HEK293 (cell line): Measurements from ENCODE around the gene C3orf80.
A peak's percentile ranks its signal among the peaks of the same experiment; 100 is the strongest.

Experiments
- CTCF ChIA-PET: fragments of 350-600 bp; formaldehyde crosslinking; extraction: SDS; loops from one replicate; lab custom pipeline; 2021; ENCODE audit warnings: antibody characterized with exemption; lab: Yijun Ruan, JAX
- POLR2A ChIA-PET: fragments of 300-600 bp; formaldehyde crosslinking; extraction: SDS; loops from one replicate; lab custom pipeline; 2020; ENCODE audit warnings: antibody characterized with exemption, inconsistent platforms; lab: Yijun Ruan, JAX
- H3K27ac ChIP-seq: fragments of 200-500 bp; sonication (Bioruptor generic); 2 replicates; pipeline ENCODE4 v1.5.1; 2014; ENCODE audit warnings: low read depth, low read length, control low read depth, inconsistent platforms; ENCODE audit errors: extremely low read depth
- H3K36me3 ChIP-seq, 2 experiments: fragments of 200-500 bp in 1 of 2; sonication (Bioruptor generic) in 1 of 2; 1 replicate in 1 of 2; 2 replicates in 1 of 2; pipeline ENCODE4 v1.5.1; 2014 to 2017; ENCODE audit warnings: inconsistent platforms in 2 of 2, low read length in 2 of 2; ENCODE audit not compliant: control insufficient read depth in 2 of 2, insufficient read depth in 1 of 2
- H3K4me1 ChIP-seq: fragments of 200-500 bp; sonication (Bioruptor generic); 2 replicates; pipeline ENCODE4 v1.5.1; 2014; ENCODE audit warnings: mild to moderate bottlenecking, low read length, inconsistent platforms; ENCODE audit not compliant: control insufficient read depth, insufficient read depth
- H3K4me3 ChIP-seq: 2 replicates; pipeline ENCODE4 v1.5.1; 2011; ENCODE audit warnings: low read depth, mild to moderate bottlenecking, control low read depth, low read length, moderate library complexity
- H3K9me3 ChIP-seq: fragments of 200-500 bp; sonication (Bioruptor generic); 2 replicates; pipeline ENCODE4 v1.5.1; 2014; ENCODE audit warnings: low read depth, low read length, inconsistent platforms; ENCODE audit not compliant: control insufficient read depth, insufficient read depth
- KLF1 ChIP-seq: fragments of 450-650 bp; formaldehyde crosslinking; IDR thresholded peaks from 2 replicates; pipeline ENCODE4 v1.5.1; 2016; ENCODE audit warnings: missing biosample characterization, missing genetic modification characterization
- OSR2 ChIP-seq: fragments of 450-650 bp; formaldehyde crosslinking; IDR thresholded peaks from 2 replicates; pipeline ENCODE4 v1.5.1; 2016; ENCODE audit warnings: missing biosample characterization, missing genetic modification characterization
- PRDM2 ChIP-seq: fragments of 450-650 bp; formaldehyde crosslinking; IDR thresholded peaks from 2 replicates; pipeline ENCODE4 v1.5.1; 2016; ENCODE audit warnings: missing biosample characterization, missing genetic modification characterization, borderline replicate concordance
- SP7 ChIP-seq: fragments of 450-650 bp; formaldehyde crosslinking; IDR thresholded peaks from 2 replicates; pipeline ENCODE4 v1.5.1; 2016; ENCODE audit warnings: missing biosample characterization, missing genetic modification characterization
- TRIM28 ChIP-seq: IDR thresholded peaks from 2 replicates; pipeline ENCODE4 v1.6.1; 2011; ENCODE audit warnings: low read length, control low read depth, borderline replicate concordance
- ZFP69B ChIP-seq: fragments of 450-650 bp; formaldehyde crosslinking; IDR thresholded peaks from 2 replicates; pipeline ENCODE4 v1.5.1; 2016; ENCODE audit warnings: missing biosample characterization, missing genetic modification characterization
- ZNF114 ChIP-seq: fragments of 450-650 bp; formaldehyde crosslinking; IDR thresholded peaks from 2 replicates; pipeline ENCODE4 v1.5.0; 2017; ENCODE audit warnings: missing biosample characterization, missing genetic modification characterization
- ZNF148 ChIP-seq: fragments of 450-650 bp; formaldehyde crosslinking; IDR thresholded peaks from 2 replicates; pipeline ENCODE4 v1.5.0; 2017; ENCODE audit warnings: missing biosample characterization, missing genetic modification characterization, borderline replicate concordance
- ZNF221 ChIP-seq: fragments of 450-650 bp; formaldehyde crosslinking; IDR thresholded peaks from 2 replicates; pipeline ENCODE4 v1.5.1; 2017; ENCODE audit warnings: missing biosample characterization, missing genetic modification characterization, borderline replicate concordance
- ZNF280C ChIP-seq: fragments of 450-650 bp; formaldehyde crosslinking; IDR thresholded peaks from 2 replicates; pipeline ENCODE4 v1.5.1; 2016; ENCODE audit warnings: missing biosample characterization, missing genetic modification characterization
- ZNF394 ChIP-seq: fragments of 450-650 bp; formaldehyde crosslinking; IDR thresholded peaks from 2 replicates; pipeline ENCODE4 v1.5.1; 2016; ENCODE audit warnings: missing biosample characterization, missing genetic modification characterization, mild to moderate bottlenecking, moderate library complexity, borderline replicate concordance
- ZNF449 ChIP-seq: fragments of 450-650 bp; formaldehyde crosslinking; IDR thresholded peaks from 2 replicates; pipeline ENCODE4 v1.5.1; 2017; ENCODE audit warnings: missing biosample characterization, mild to moderate bottlenecking, missing genetic modification characterization, moderate library complexity
- ZNF548 ChIP-seq: fragments of 450-650 bp; formaldehyde crosslinking; IDR thresholded peaks from 2 replicates; pipeline ENCODE4 v1.5.1; 2016; ENCODE audit warnings: missing biosample characterization, missing genetic modification characterization
- ZNF624 ChIP-seq: fragments of 450-650 bp; formaldehyde crosslinking; IDR thresholded peaks from 2 replicates; pipeline ENCODE4 v1.5.1; 2017; ENCODE audit warnings: missing biosample characterization, missing genetic modification characterization
- ZNF629 ChIP-seq: fragments of 450-650 bp; formaldehyde crosslinking; IDR thresholded peaks from 2 replicates; pipeline ENCODE4 v1.5.1; 2017; ENCODE audit warnings: missing biosample characterization, missing genetic modification characterization
- ZNF658 ChIP-seq: fragments of 450-650 bp; formaldehyde crosslinking; IDR thresholded peaks from 2 replicates; pipeline ENCODE4; 2016; ENCODE audit warnings: missing biosample characterization, missing genetic modification characterization

Gene C3orf80

GRCh38 chr3:160195106-160195505 is 30.1 kb upstream of the C3orf80 start:
- Histone ChIP-seq H3K27ac (no peak overlapping the region), H3K4me1 (no peaks in the 10 kb centered on the region), H3K4me3 (no peak overlapping the region), H3K36me3 (no peaks in the 10 kb centered on the region), H3K9me3 (no peaks in the 10 kb centered on the region)
- ChIA-PET POLR2A (interaction anchor here (1.0 kb wide), 1 partner anchor 31 kb away, joined by 3 read pairs; no protein-coding TSS in a partner anchor), CTCF (no interaction called here)
- TF ChIP-seq ZNF280C (tag by site-specific recombination) (no peak), ZNF548 (tag by site-specific recombination) (no peak), SP7 (tag by site-specific recombination) (no peak), ZNF148 (tag by site-specific recombination) (no peak), OSR2 (tag by site-specific recombination) (no peak), KLF1 (tag by site-specific recombination) (no peak), ZNF221 (tag by site-specific recombination) (no peak), ZNF394 (no peak), ZNF114 (tag by site-specific recombination) (no peak), PRDM2 (no peak), ZFP69B (tag by site-specific recombination) (no peak), ZNF624 (tag by site-specific recombination) (no peak), ZNF629 (no peak)

GRCh38 chr3:160196511-160197104 is 28.6 kb upstream of the C3orf80 start:
- H3K4me1 ChIP-seq = no peaks in the 10 kb centered on the region
- H3K27ac ChIP-seq = no peak overlapping the region
- TF ChIP-seq ZNF658 (no peak), ZNF449 (peak; percentile 64), TRIM28 (no peak)
- no peaks in the 10 kb centered on the region for H3K36me3 ChIP-seq
- ChIA-PET CTCF (interaction anchor here (0.8 kb wide), 1 partner anchor 164 kb away, joined by 3 read pairs; no protein-coding TSS in a partner anchor), POLR2A (no interaction called here)
- H3K4me3 ChIP-seq = no peak overlapping the region
- no peaks in the 10 kb centered on the region for H3K9me3 ChIP-seq
